Tibial nerve (tissue), 4 donors: ENCODE measurements around the gene OGFRL1. TPM values are rescaled to one million over a fixed set of nuclear protein-coding genes. Genes with fewer than 3 reads are reported as not detected.

Experiments used
- DNase-seq, 2 donors: peaks; one replicate each; pipeline ENCODE4 v3.0.0-alpha.2; 2019; ENCODE audit warnings: low spot score in 2 of 2
- H3K27ac ChIP-seq, 4 donors: fragments of 200-600 bp; sonication (generic) in 3 of 4; one replicate each; pipeline ENCODE4 v1.5.1; 2017 to 2019; ENCODE audit warnings: mild to moderate bottlenecking in 1 of 4
- H3K27me3 ChIP-seq, 2 donors: fragments of 200-600 bp; sonication (generic) in 1 of 2; one replicate each; pipeline versions ENCODE4 v1.5.1 to v1.6.0; 2017 to 2019
- H3K36me3 ChIP-seq, 3 donors: fragments of 200-600 bp; sonication (generic); one replicate each; pipeline ENCODE4 v1.5.1; 2018 to 2019
- H3K4me1 ChIP-seq, 4 donors: fragments of 200-600 bp; sonication (generic) in 3 of 4; one replicate each; pipeline ENCODE4 v1.5.1; 2017 to 2019
- H3K4me3 ChIP-seq, 4 donors: fragments of 200-600 bp; sonication (generic) in 3 of 4; one replicate each; pipeline ENCODE4 v1.5.1; 2017 to 2019; ENCODE audit warnings: mild to moderate bottlenecking in 1 of 4, moderate library complexity in 1 of 4
- H3K9me3 ChIP-seq, 4 donors: fragments of 200-600 bp; sonication (generic) in 3 of 4; one replicate each; pipeline ENCODE4 v1.5.1; 2017 to 2019
- EP300 ChIP-seq, 2 donors: sonication (generic); formaldehyde crosslinking; IDR thresholded peaks; one replicate each; pipeline ENCODE4 v1.6.1; 2017; ENCODE audit warnings: antibody characterized with exemption in 2 of 2, mild to moderate bottlenecking in 1 of 2
- POLR2A ChIP-seq, 2 donors: fragments of 450-650 bp; IDR thresholded peaks; one replicate each; pipeline ENCODE4 v1.6.1; 2017; ENCODE audit warnings: antibody characterized with exemption in 2 of 2, mild to moderate bottlenecking in 2 of 2, moderate library complexity in 2 of 2
- WGBS, 2 donors: methylation state at CpG; one replicate each; pipeline ENCODE4 v1.1.5; 2018; 5-methylcytosine and 5-hydroxymethylcytosine counted together
- total RNA-seq, 4 donors: library from RNA; depleted of rRNA; stranded (reverse); fragments of >200 nt; gene quantifications; one replicate each; pipeline ENCODE4 v1.1.0, GENCODE V29; 2016
- TF ChIP-seq, protein P1 (sequence below), 5 experiments: fragments of 200-600 bp in 3 of 5; fragments of 450-650 bp in 2 of 5; sonication (generic) in 3 of 5; IDR thresholded peaks; one replicate each; pipeline ENCODE4 v1.5.1; 2016 to 2019; ENCODE audit warnings: antibody characterized with exemption in 5 of 5, mild to moderate bottlenecking in 3 of 5, moderate library complexity in 2 of 5

OGFRL1 gene
- total RNA-seq, 4 donors from 2014 or later: 76.5 to 130 (median 92.2) TPM

GRCh38 chr6:71335544-71335943, 46.9 kb downstream of the OGFRL1 start:
- no peaks in the 10 kb centered on the region for H3K9me3 ChIP-seq
- no peaks in the 10 kb centered on the region for H3K36me3 ChIP-seq
- no peak for TF ChIP-seq EP300 (IDR thresholded peaks at IDR 0.05)
- TF ChIP-seq POLR2A (IDR thresholded peaks at IDR 0.05): no peak
- TF ChIP-seq, protein P1, sequence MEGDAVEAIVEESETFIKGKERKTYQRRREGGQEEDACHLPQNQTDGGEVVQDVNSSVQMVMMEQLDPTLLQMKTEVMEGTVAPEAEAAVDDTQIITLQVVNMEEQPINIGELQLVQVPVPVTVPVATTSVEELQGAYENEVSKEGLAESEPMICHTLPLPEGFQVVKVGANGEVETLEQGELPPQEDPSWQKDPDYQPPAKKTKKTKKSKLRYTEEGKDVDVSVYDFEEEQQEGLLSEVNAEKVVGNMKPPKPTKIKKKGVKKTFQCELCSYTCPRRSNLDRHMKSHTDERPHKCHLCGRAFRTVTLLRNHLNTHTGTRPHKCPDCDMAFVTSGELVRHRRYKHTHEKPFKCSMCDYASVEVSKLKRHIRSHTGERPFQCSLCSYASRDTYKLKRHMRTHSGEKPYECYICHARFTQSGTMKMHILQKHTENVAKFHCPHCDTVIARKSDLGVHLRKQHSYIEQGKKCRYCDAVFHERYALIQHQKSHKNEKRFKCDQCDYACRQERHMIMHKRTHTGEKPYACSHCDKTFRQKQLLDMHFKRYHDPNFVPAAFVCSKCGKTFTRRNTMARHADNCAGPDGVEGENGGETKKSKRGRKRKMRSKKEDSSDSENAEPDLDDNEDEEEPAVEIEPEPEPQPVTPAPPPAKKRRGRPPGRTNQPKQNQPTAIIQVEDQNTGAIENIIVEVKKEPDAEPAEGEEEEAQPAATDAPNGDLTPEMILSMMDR (IDR thresholded peaks at IDR 0.05): no peak
- peaks cover 0 to 4% (median 0%) of the 10 kb centered on the region in 4 donors for H3K4me1 ChIP-seq
- DNase-seq: no peak
- no peak overlapping the region for H3K4me3 ChIP-seq
- no peaks in the 10 kb centered on the region for H3K27me3 ChIP-seq
- H3K27ac ChIP-seq: no peak overlapping the region

GRCh38 chr6:71336901-71337300, 48.3 kb downstream of the OGFRL1 start:
- H3K36me3 ChIP-seq: no peaks in the 10 kb centered on the region
- no peak overlapping the region for H3K27ac ChIP-seq
- H3K4me1 ChIP-seq: peaks cover 0 to 4% (median 0%) of the 10 kb centered on the region in 4 donors
- H3K27me3 ChIP-seq: no peaks in the 10 kb centered on the region
- H3K9me3 ChIP-seq: no peaks in the 10 kb centered on the region
- no peak for DNase-seq
- WGBS, 2 donors: 44 to 49% methylated on average over 2 of the region's 2 CpGs
- H3K4me3 ChIP-seq: no peak overlapping the region
- no peak for TF ChIP-seq POLR2A (IDR thresholded peaks at IDR 0.05)
- TF ChIP-seq, protein P1 (IDR thresholded peaks at IDR 0.05): no peak
- TF ChIP-seq EP300 (IDR thresholded peaks at IDR 0.05): no peak

- TF ChIP-seq EP300 (IDR thresholded peaks at IDR 0.05): no peak
- TF ChIP-seq, protein P1 (IDR thresholded peaks at IDR 0.05): no peak
- no peak for TF ChIP-seq POLR2A (IDR thresholded peaks at IDR 0.05)
- WGBS, 2 donors: 95 to 97% methylated on average over 4 of the region's 4 CpGs
These were observed 50.1 kb downstream of the OGFRL1 start for GRCh38 chr6:71338540-71339316.

GRCh38 chr6:71342772-71343171, 54.2 kb downstream of the OGFRL1 start:
- Histone ChIP-seq H3K4me1 (peaks cover 0 to 6% (median 2%) of the 10 kb centered on the region in 4 donors), H3K4me3 (no peak overlapping the region), H3K27me3 (no peaks in the 10 kb centered on the region), H3K9me3 (no peaks in the 10 kb centered on the region), H3K36me3 (no peaks in the 10 kb centered on the region), H3K27ac (no peak overlapping the region)
- no peak for TF ChIP-seq EP300 (IDR thresholded peaks at IDR 0.05)
- no peak for TF ChIP-seq POLR2A (IDR thresholded peaks at IDR 0.05)
- TF ChIP-seq, protein P1 (IDR thresholded peaks at IDR 0.05): no peak
- 66 to 83% methylated on average over 2 of the region's 2 CpGs for WGBS, 2 donors
- DNase-seq: no peak

More at GRCh38 chr6:71338540-71339316, 50.1 kb downstream of the OGFRL1 start:
- H3K27ac ChIP-seq: no peak overlapping the region
- no peaks in the 10 kb centered on the region for H3K27me3 ChIP-seq
- no peak for DNase-seq
- peaks cover 0 to 9% (median 2%) of the 10 kb centered on the region in 4 donors for H3K4me1 ChIP-seq
- no peaks in the 10 kb centered on the region for H3K9me3 ChIP-seq
- H3K36me3 ChIP-seq: no peaks in the 10 kb centered on the region
- no peak overlapping the region for H3K4me3 ChIP-seq

DNA sequence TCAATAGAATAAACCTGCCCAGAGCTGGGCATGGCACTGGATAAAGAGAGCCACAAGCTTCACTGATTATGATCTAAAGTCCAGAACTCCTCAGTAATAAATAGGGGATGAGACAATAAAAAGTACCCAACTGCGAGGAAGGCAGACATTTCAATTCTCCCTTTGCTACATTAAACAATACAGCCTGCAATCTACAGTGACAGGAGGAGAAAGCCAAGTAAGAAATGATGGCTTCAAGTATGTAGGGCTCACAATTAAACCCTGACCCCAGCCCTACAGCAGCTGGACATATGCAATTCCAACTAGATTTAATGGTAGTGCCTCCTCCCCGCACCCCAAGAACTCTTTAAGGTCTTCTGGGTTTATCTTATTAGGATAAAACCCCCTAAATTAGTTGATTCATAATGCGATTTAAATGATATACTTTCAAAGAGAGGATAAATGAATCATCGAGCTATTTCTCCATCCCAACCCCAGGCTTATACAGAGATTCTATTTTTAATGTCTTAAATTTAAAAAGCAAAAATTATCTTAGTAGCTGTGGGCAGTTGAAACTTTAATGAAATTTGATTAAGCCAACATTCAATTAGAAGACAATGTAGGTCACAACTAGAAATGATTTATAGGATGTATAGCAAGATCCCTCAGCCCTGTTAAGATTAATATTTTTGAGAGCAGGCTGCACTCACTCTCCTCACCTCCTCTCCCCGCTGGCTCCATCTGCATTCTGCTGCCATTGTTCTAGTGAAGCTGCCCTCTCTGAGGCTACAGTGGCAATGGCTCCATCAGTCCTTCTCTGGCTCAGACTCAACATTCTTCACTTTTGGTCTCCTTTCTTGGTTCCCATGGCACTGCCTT, 57.1 kb downstream of the OGFRL1 start:
- Histone ChIP-seq H3K4me3 (no peak overlapping the region), H3K27ac (no peak overlapping the region), H3K36me3 (no peaks in the 10 kb centered on the region), H3K4me1 (peaks cover 0 to 23% (median 7%) of the 10 kb centered on the region in 4 donors), H3K9me3 (no peaks in the 10 kb centered on the region), H3K27me3 (no peaks in the 10 kb centered on the region)
- whole genome bisulfite sequencing, 2 donors: 84 to 89% methylated on average over 5 of the region's 5 CpGs
- DNase-seq: no peak
- no peak for TF ChIP-seq POLR2A (IDR thresholded peaks at IDR 0.05)
